ENCODE measurements around the gene ZNHIT6.
"Not testable (repeated sequence)": the region's sequence is repeated elsewhere in the genome, so short reads cannot be mapped to it uniquely, and the experiment has no call there.

Gene ZNHIT6, protein sequence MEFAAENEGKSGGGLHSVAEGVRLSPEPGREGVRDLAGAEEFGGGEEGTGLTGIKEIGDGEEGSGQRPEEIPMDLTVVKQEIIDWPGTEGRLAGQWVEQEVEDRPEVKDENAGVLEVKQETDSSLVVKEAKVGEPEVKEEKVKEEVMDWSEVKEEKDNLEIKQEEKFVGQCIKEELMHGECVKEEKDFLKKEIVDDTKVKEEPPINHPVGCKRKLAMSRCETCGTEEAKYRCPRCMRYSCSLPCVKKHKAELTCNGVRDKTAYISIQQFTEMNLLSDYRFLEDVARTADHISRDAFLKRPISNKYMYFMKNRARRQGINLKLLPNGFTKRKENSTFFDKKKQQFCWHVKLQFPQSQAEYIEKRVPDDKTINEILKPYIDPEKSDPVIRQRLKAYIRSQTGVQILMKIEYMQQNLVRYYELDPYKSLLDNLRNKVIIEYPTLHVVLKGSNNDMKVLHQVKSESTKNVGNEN

DNA sequence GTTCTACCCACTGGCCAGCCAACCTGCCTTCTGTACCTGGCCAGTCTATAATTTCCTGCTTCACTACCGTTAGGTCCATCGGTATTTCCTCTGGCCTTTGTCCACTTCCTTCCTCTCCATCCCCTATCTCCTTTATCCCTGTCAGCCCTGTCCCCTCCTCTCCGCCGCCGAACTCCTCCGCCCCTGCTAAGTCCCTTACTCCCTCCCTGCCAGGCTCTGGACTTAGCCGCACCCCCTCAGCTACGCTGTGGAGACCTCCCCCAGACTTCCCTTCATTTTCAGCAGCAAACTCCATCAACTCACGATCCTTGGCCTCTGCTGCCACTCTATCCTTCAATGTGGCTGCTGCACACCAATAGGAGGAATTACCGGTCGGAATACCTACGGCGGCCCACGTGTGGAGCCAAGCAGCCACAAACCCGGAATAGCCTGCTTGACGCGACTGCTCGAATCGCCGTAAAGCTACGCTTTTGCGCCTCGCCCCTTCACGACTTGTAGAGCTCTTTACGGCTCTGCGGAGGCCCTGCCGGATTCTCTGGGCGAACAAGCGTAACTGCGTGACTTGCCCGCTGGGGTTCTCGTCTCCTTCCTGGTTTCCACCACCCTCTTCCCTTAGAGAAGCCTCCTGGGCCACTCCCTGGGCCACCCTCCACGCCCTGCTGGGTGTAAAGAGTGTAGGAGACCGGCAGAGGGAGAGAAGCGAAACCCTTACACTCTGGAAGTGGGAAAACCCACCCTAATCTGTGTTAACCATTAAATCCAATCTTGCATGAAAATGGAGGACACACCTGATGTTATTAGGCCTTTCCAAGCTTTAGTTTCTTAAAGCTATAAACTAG is at the start of gene ZNHIT6:
Gene ZNHIT6 (minus strand): TSS at position 444 of the 839 bp plus-strand sequence. CDS start 149 bp downstream, at position 295.
- peak; percentile 92 for DNase-seq (ENCODE audit: low spot score)
- peak; percentile 89 for FAIRE-seq

DNA sequence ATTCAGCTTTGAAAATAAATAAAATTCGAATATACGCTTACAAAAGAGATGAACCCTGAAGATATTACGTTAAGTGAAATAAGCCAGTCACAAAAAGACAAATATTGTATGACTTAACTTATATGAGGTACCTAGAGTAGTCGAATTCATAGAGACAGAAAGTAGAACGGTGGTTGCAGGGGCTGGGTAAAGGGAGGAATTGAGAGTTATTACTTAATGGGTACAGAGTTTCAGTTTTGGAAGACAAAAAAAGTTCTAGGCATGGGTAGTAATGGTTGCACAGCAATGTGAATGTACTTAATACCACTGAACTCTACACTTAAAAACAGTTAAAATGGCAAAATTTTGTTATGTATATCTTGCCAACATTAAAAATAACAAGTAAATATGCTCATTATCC is 48.6 kb upstream of the ZNHIT6 start:
- no peak for FAIRE-seq

DNA sequence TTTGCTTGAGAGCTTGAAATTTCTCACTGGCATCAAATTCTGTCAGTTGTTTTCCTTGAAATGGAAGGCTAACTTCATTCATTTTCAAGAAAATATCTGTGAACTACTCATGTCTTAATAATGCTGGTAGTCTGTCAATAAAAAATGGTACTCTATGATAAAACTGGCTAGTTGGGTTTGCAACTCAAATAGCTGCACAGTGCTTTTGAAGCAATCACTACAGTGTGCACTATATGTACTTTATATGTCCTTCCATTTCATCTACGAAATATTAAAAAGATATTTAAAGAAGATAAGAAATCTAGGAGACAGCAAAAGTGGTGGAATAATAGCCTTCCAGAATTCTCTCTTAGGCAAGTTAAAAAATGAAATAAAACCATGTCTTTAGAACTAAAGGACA is 39.9 kb upstream of the ZNHIT6 start:
- DNase-seq (ENCODE audit: low spot score) (no peak), FAIRE-seq (no peak)

More for the DNA sequence above, 48.6 kb upstream of the ZNHIT6 start:
- no peak for DNase-seq (ENCODE audit: low spot score)

DNA sequence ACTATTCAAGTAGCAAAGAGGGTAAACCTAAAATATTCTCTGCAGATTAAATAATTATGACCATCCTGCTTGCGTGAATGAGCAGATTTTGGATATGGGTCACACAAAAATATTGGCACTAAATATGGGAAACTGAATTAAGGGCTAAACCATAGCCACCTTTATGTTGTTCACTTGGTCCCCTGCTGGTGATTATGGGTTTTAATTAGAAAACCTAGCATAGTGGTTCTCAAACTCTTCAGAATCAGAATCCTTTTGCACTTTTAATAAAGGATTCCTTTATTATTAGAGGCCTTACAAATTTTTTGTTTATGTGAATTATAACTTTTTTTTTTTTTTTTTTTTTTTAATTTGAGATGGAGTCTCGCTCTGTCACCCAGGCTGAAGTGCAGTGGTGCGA is 38.5 kb upstream of the ZNHIT6 start:
- DNase-seq (ENCODE audit: low spot score) (no peak), FAIRE-seq (no peak)

DNA sequence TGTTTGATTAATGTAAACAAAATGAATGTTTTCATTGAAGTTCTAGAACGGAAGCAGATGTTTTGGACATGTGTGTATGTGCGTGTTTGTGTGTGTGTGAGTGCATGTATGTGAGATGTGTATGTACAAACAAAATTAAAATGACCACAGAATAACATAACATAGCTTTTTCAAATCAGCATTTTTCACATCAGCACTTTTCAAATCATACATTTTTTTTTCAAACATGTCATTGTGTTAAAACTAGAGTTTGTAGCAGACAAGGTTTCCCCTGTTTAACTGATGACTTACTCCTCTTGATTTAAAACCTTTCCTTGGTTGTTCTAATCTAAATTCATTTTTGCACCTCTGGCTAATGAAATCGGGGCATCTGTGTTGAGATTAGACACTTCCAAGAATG is 35.6 kb upstream of the ZNHIT6 start:
- FAIRE-seq: no peak
- no peak for DNase-seq (ENCODE audit: low spot score)

DNA sequence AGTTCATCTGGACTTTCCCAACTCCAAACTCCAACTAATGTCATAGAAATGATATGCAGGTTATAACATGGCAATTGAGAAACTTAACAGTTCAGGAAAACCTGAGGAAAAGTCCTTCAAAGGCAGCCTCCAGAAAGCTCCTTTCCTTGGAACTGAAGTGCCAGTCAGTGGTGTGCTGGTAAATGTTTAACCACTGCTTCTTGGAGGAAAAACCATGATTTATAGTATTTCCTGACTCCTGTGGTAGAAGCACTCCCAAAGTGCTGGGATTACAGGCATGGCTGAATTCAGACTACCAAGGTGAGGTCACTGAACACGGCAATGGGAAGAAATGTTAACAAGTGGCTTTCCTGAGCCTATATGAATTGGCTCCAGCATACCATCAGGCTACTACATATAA is 26.7 kb upstream of the ZNHIT6 start:
- no peak for FAIRE-seq

DNA sequence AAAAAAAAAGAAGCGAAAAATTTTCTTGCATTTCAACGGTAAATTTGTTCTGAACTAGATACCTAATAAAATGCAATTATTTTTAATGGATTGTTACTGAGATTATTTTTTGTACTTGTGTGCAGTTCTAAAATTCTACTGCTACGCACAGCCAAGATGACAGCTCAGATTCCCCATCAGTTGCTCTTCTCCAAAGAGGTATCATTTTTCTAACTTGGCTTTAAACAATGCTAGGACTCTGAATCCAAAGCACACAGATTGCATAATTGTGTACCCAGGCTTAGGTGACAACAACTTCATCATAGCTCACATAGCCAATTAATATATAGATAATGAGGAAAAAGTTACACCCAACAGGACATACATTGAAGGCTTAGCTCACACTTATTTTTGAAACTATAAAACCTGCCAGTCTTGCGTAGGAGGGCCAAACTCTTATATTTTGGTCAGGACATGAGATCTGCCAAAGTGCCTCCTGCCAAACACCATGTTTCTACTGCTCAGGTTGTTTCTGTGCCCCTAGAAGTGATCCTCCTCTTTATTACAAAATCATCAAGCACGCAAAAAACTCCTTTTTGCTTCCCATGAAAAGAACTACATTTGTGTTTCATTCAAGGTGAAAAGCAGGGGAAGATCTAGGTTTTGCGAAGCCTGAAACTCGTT is 10.6 kb upstream of the ZNHIT6 start:
- no peak for DNase-seq (ENCODE audit: low spot score)
- FAIRE-seq: no peak

More for the DNA sequence above, 26.7 kb upstream of the ZNHIT6 start:
- DNase-seq (ENCODE audit: low spot score): no peak

DNA sequence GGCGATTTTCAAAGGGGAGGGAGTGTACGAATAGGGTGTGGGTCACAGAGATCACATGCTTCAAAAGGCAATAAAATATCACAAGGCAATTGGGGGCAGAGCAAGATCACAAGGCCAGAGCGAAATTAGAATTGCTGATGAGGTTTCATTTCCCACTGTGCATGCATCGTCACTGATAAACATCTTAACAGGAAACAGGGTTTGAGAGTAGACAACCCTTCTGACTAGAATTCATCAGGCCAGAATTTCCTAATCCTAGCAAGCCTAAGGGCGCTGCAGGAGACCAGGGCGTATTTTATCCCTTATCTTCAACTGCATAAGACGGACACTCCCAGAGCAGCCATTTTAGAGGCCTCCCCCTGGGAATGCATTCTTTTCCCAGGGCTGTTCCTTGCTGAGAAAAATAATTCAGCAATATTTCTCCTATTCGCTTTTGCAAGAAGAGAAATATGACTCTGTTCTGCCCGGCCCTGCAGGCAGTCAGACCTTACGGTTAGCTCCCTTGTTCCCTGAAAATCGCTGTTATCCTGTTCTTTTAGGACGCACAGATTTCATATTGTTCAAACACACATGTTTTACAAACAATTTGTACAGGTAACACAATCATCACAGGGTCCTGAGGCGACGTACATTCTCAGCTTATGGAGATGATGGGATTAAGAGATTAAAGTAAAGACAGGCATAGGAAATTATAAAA is 6.3 kb upstream of the ZNHIT6 start:
- not testable (repeated sequence) for FAIRE-seq; DNase-seq (ENCODE audit: low spot score)

DNA sequence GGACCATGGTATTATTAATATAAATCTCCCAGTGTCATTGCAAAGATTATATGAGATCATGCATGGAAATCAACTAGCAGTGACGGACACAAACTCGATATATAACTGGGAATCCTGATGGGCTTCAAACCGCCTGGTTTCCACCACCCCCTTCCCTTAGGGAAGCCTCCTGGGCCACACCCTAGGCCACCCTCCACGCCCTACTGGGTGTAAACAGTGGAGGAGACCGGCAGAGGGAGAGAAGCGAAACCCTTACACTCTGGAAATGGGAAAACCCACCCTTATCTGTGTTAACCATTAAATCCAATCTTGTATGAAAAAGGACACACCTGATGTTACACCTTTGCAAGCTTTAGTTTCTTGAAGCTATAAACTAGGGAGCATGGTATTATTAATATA is 595 bp upstream of the ZNHIT6 start:
- no peak for DNase-seq (ENCODE audit: low spot score)
- FAIRE-seq: no peak

DNA sequence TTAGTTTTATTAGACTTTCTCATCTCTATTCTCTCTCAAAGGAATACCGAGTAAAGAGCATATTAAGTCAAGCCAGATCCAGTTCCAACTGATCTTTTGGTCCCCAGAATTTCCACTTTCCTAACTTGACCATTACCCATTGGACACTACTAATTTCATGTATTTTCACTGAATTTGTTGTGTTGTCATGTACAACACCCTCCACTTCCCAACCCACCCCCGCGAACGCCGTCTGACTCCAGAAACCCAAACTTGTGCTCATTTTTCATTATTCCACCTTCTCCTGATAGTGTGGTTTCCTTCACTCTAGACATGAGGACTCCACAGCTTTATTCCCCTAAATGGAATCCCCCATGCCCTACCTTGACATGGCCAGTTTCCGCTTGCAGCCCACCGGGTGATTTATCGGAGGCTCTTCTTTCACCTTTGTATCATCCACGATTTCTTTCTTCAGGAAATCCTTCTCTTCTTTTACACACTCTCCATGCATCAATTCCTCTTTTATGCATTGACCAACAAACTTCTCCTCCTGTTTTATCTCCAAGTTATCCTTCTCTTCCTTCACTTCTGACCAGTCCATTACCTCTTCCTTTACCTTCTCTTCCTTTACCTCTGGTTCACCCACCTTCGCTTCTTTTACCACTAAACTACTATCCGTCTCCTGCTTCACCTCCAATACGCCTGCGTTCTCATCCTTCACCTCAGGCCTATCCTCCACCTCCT is 805 bp downstream of the ZNHIT6 start:
- no peak for FAIRE-seq
- no peak for DNase-seq (ENCODE audit: low spot score)

DNA sequence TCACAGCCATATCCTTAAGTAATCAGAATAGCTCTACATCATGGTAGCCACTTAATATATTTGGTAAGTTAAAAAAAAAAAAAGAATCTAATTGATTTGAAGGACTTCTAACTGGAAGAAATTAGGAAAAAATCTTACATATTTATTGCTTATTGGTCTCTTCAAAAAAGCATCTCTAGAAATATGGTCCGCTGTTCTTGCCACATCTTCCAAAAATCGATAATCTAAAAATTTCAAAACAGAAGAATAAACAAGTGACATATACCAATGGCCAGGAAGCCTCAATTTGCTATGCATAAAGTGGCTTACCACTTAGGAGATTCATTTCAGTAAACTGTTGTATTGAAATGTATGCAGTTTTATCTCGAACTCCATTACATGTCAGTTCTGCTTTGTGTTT is 2.3 kb downstream of the ZNHIT6 start:
- FAIRE-seq: no peak
- DNase-seq (ENCODE audit: low spot score): no peak

DNA sequence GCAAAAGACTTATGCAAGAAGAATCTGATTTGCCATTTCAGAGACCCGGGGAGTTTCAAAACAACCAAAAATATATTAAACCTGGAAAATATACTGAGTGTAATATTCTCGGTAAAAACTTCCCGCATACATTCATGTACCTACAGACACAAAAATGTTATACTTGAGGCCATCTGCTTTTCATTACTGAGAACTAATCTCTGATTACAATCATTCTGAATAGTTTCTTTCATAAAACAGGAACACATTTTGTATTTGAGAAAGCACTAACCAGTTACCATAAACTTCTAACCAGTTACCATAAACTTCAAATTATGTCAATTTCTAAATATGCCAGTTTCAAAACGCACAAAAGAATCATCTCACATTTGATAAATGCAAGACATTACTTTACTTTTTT is 7.8 kb downstream of the ZNHIT6 start:
- FAIRE-seq (no peak), DNase-seq (ENCODE audit: low spot score) (no peak)

DNA sequence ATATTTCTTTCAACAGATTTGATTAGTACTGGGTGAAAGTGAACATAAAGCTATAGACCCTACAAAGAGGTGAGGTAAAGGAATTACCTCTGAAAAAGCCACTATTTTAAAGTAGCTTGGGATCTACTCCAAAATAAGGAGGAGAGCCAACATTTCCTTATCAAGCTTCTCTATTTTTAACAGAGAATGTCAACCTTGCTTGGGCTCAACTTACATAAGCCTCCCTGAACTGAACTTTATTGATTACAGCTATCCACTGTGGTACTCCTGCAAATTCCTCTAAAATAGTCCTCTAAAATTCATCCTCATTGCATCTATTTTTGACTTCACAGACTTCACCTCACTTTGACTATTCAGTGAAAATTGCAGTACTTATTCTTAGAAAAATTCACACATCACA is 10.3 kb downstream of the ZNHIT6 start:
- DNase-seq (ENCODE audit: low spot score) (no peak), FAIRE-seq (no peak)

DNA sequence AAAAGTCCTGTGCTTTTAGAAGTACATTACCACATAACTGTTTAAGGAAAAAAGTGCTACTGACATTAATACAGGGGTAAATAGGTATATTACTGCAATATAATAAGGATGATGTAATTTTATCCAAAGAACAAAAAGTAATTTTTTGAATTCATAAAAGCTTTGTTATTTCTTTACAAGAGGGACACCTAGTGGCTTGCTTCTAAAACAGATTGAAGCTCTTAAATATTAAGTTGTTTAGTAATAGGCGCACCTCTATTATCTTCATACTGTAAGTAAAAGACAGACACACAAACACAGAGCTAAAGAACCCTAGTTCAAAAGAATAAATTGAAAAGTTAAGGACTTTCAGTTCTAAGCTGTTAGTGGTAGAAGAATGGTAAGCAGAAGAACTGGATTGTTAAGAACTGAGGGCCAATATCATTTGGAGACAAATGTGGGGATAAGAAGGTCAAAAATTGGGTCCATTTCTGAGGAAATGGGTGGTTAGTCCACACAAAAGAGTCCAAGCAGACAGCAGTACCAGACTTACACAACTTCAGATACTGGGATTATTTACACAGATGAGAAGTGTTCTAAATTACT is 15.4 kb downstream of the ZNHIT6 start:
- peak; percentile 6 for DNase-seq (ENCODE audit: low spot score)
- FAIRE-seq: no peak

DNA sequence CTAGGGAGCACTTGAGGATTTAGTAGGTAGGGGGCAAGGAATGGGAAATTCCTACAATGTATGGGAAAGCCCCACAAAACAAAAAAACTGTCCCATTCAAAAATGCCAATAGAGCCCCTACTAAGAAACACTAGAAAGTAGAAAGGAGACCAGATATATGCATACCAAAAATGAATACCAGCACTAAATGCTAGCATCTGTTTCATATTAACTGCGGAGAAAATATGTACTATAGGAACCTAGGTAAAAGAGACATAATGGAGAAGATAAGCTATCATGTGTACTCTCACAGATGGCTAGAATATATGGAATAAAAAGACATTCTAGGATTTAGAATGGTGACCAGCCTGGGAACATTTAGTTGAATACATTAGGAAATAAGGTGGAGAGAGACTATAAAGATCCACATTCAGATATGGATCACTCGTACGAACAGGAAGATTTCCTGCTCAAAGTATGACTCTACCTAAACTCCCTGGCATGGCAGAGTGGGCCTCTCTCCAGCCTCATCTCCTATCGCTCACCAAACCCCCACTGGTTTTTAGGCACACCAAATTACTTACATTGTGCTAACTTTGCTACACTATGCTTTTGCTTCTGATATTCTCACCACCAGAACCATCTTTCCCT is 18.3 kb downstream of the ZNHIT6 start:
- DNase-seq (ENCODE audit: low spot score) (no peak), FAIRE-seq (no peak)

DNA sequence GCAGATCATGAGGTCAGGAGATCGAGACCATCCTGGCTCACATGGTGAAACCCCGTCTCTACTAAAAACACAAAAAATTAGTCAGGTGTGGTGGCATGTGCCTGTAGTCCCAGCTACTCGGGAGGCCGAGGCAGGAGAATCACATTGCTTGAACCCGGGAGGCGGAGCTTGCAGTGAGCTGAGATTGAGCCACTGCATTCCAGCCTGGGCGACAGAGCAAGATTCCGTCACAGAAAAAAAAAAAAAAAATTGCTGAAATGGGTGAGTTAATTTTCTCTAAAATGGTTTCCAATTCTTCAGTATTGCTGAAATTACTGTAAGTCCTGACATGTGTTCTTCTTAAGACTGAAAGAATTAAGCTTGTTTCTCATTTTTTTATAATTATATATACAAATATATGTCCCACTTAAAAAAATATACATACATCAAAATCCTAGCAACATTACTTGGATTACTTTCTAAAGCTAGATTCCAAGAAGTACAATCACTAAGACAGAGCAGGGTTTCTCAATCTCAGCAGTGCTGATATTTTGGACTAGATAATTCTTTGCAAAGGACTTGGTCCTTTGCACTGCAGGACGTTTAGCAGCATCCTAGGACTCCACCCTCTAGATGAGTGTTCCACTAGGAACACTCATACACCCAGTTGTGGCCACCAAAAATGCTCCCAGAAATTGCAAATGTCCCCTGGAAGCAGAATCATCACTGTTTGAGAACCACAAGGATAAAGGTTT is 24.8 kb downstream of the ZNHIT6 start:
- DNase-seq (ENCODE audit: low spot score) (no peak), FAIRE-seq (no peak)

DNA sequence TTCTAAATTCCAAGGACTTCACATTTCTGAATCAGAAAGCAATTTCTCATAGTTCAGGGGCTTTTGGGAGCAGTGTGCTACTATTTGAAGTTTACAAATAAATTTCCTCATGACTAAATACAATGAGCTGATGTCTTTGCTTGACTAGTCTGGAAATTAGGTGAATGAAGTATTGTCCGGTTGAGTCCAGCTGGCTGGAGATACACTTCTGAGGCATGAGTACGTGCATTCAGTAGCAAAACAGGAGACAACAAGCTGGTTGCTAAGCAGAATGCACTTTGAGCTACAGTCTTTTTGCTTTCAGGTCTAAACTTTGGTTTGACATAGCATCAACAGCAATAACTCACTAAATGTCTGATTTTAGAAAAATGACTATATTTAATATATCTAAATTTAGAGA is 27.1 kb downstream of the ZNHIT6 start:
- FAIRE-seq (no peak), DNase-seq (ENCODE audit: low spot score) (no peak)

DNA sequence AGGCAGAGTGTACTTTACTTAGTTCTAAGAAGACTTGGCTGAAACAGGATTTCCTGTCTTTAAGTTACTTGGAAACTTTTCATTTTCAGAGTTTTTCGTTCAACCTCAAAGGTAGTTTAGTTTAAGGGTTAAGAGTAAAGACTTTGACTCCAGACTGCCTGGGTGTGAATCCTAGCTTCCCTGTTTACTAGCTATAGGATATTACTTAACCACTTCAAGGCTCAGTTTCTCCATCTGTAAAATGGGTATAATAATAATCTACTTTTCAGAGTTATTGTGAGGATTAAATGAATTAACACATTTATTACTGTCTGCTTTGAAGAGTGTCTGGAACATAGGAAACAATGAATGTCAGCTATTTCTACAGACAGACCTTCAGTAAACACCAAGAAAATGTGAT is 30.0 kb downstream of the ZNHIT6 start:
- DNase-seq (ENCODE audit: low spot score): no peak
- FAIRE-seq: no peak

DNA sequence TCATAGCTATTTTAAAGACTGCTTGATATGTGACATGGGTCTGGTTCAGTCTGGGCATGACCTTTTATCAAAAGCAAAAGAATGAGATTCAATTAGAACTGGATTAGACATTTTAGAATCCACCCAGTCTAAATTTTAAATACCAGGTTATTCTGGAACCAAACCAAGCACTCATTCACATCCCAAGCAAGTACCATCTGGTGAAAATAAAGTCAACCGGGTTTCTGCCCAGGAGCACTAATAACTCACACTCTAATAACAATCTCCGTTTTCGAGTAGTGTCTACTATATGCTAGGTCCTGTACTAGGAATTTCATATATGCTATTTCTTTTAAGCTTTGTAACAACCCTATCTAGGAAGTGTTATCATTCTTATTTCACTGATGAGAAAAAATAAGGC is 30.6 kb downstream of the ZNHIT6 start:
- FAIRE-seq (no peak), DNase-seq (ENCODE audit: low spot score) (no peak)

Measured in urothelium cell line (cell line).